Measurements from ENCODE around the gene ZFAND2A. TPM values are rescaled to one million over a fixed set of nuclear protein-coding genes. Genes with fewer than 3 reads are reported as not detected.
"Not testable (repeated sequence)": the region's sequence is repeated elsewhere in the genome, so short reads cannot be mapped to it uniquely, and the experiment has no call there.

Gene ZFAND2A
- total RNA-seq, 1 experiment from 2014 or later, result 51.2 TPM

GRCh38 chr7:1120791-1121190 lies 39.2 kb downstream of the ZFAND2A start:
- Histone ChIP-seq H3K27ac (no peak overlapping the region), H3F3A (ENCODE audit: insufficient read depth, low read depth) (peaks cover 14% of the 10 kb centered on the region), H2AFZ (no peak overlapping the region), H3K36me3 (ENCODE audit: low read depth) (no peaks in the 10 kb centered on the region), H3K4me3 (no peak overlapping the region), H3K9me2 (ENCODE audit: insufficient read depth) (no peaks in the 10 kb centered on the region), H3K4me2 (no peak overlapping the region), H3K79me2 (ENCODE audit: low read depth) (peaks cover 22% of the 10 kb centered on the region), H4K20me1 (ENCODE audit: insufficient read depth) (peaks cover 32% of the 10 kb centered on the region), H3K9me3 (ENCODE audit: insufficient read depth, low read depth) (no peaks in the 10 kb centered on the region), H3K4me1 (replicated peaks; ENCODE audit: insufficient read depth) (no peaks in the 10 kb centered on the region), H3K27me3 (ENCODE audit: insufficient read depth, low read depth) (no peaks in the 10 kb centered on the region)
- ChIA-PET POLR2A (ENCODE audit: unreplicated experiment) (no interaction called here), CTCF (no interaction called here)
- DNase-seq, result no peak
- BruUV-seq (replicated peaks), result no TSS peak
- TF ChIP-seq CTCF (conservative IDR thresholded peaks at IDR 0.05) (no peak), EZH2 (IDR thresholded peaks at IDR 0.05; ENCODE audit: low read depth) (no peak)
- intact Hi-C loops (cut with micrococcal nuclease; ENCODE audit: unreplicated experiment), result no loop called here

- no peaks in the 10 kb centered on the region for H3K27me3 ChIP-seq (ENCODE audit: insufficient read depth, low read depth)
- H3K4me2 ChIP-seq, result no peak overlapping the region
- H2AFZ ChIP-seq, result no peak overlapping the region
- no peaks in the 10 kb centered on the region for H3K4me1 ChIP-seq (replicated peaks; ENCODE audit: insufficient read depth)
- H3K36me3 ChIP-seq (ENCODE audit: low read depth), result no peaks in the 10 kb centered on the region
- H3K4me3 ChIP-seq, result no peak overlapping the region
- H3K9me2 ChIP-seq (ENCODE audit: insufficient read depth), result no peaks in the 10 kb centered on the region
- ChIA-PET POLR2A (ENCODE audit: unreplicated experiment) (no interaction called here), CTCF (no interaction called here)
- no peak overlapping the region for H3K27ac ChIP-seq
- no peaks in the 10 kb centered on the region for H3K9me3 ChIP-seq (ENCODE audit: insufficient read depth, low read depth)
- H3F3A ChIP-seq (ENCODE audit: insufficient read depth, low read depth), result peaks cover 14% of the 10 kb centered on the region
- intact Hi-C loops (cut with micrococcal nuclease; ENCODE audit: unreplicated experiment), result no loop called here
- H4K20me1 ChIP-seq (ENCODE audit: insufficient read depth), result peaks cover 31% of the 10 kb centered on the region
- BruUV-seq (replicated peaks), result no TSS peak
- no peak for TF ChIP-seq EZH2 (IDR thresholded peaks at IDR 0.05; ENCODE audit: low read depth)
- no peak for TF ChIP-seq CTCF (conservative IDR thresholded peaks at IDR 0.05)
- DNase-seq, result no peak
- peaks cover 30% of the 10 kb centered on the region for H3K79me2 ChIP-seq (ENCODE audit: low read depth)
Measured at GRCh38 chr7:1119201-1119600, 40.8 kb downstream of the ZFAND2A start.

- no peak overlapping the region for H3K27ac ChIP-seq
- H3F3A ChIP-seq (ENCODE audit: insufficient read depth, low read depth), result peaks cover 14% of the 10 kb centered on the region
- H3K4me3 ChIP-seq, result no peak overlapping the region
- peaks cover 32% of the 10 kb centered on the region for H4K20me1 ChIP-seq (ENCODE audit: insufficient read depth)
- H3K4me1 ChIP-seq (replicated peaks; ENCODE audit: insufficient read depth), result no peaks in the 10 kb centered on the region
- no peaks in the 10 kb centered on the region for H3K36me3 ChIP-seq (ENCODE audit: low read depth)
- BruUV-seq (replicated peaks), result no TSS peak
- no peaks in the 10 kb centered on the region for H3K9me3 ChIP-seq (ENCODE audit: insufficient read depth, low read depth)
- no peak overlapping the region for H3K4me2 ChIP-seq
- no peaks in the 10 kb centered on the region for H3K9me2 ChIP-seq (ENCODE audit: insufficient read depth)
- no peak for TF ChIP-seq CTCF (conservative IDR thresholded peaks at IDR 0.05)
- no peak for TF ChIP-seq EZH2 (IDR thresholded peaks at IDR 0.05; ENCODE audit: low read depth)
- no peaks in the 10 kb centered on the region for H3K27me3 ChIP-seq (ENCODE audit: insufficient read depth, low read depth)
- intact Hi-C loops (cut with micrococcal nuclease; ENCODE audit: unreplicated experiment), result no loop called here
- no peak overlapping the region for H2AFZ ChIP-seq
- DNase-seq, result no peak
- POLR2A ChIA-PET (ENCODE audit: unreplicated experiment), result no interaction called here
- CTCF ChIA-PET, result no interaction called here
- peaks cover 20% of the 10 kb centered on the region for H3K79me2 ChIP-seq (ENCODE audit: low read depth)
Measured at GRCh38 chr7:1117321-1117928, 42.6 kb downstream of the ZFAND2A start.

GRCh38 chr7:1116383-1117008 lies 43.5 kb downstream of the ZFAND2A start:
- H3K4me2 ChIP-seq; H3K4me1 ChIP-seq (replicated peaks; ENCODE audit: insufficient read depth); DNase-seq; H3K36me3 ChIP-seq (ENCODE audit: low read depth); H3K27me3 ChIP-seq (ENCODE audit: insufficient read depth, low read depth); H3K9me3 ChIP-seq (ENCODE audit: insufficient read depth, low read depth); BruUV-seq (replicated peaks); H3K9me2 ChIP-seq (ENCODE audit: insufficient read depth); intact Hi-C loops (cut with micrococcal nuclease; ENCODE audit: unreplicated experiment); H2AFZ ChIP-seq; POLR2A ChIA-PET (ENCODE audit: unreplicated experiment); H3K27ac ChIP-seq; CTCF ChIA-PET; H3K4me3 ChIP-seq: not testable (repeated sequence)
- Histone ChIP-seq H3F3A (ENCODE audit: insufficient read depth, low read depth) (peaks cover 14% of the 10 kb centered on the region), H3K79me2 (ENCODE audit: low read depth) (peaks cover 20% of the 10 kb centered on the region), H4K20me1 (ENCODE audit: insufficient read depth) (peaks cover 34% of the 10 kb centered on the region)

GRCh38 chr7:1115171-1116045 lies 44.6 kb downstream of the ZFAND2A start:
- H3K9me2 ChIP-seq (ENCODE audit: insufficient read depth); H2AFZ ChIP-seq; H3K27ac ChIP-seq; CTCF ChIA-PET; H3K4me3 ChIP-seq; intact Hi-C loops (cut with micrococcal nuclease; ENCODE audit: unreplicated experiment); H3K27me3 ChIP-seq (ENCODE audit: insufficient read depth, low read depth); H3K36me3 ChIP-seq (ENCODE audit: low read depth); H3K4me1 ChIP-seq (replicated peaks; ENCODE audit: insufficient read depth); H3K9me3 ChIP-seq (ENCODE audit: insufficient read depth, low read depth); BruUV-seq (replicated peaks); H3K4me2 ChIP-seq; DNase-seq: not testable (repeated sequence)
- POLR2A ChIA-PET (ENCODE audit: unreplicated experiment), result interaction anchor here (0.7 kb wide), 1 partner anchor 899 kb away, joined by 6 read pairs; no protein-coding TSS in a partner anchor
- H3F3A ChIP-seq (ENCODE audit: insufficient read depth, low read depth), result peaks cover 11% of the 10 kb centered on the region
- H3K79me2 ChIP-seq (ENCODE audit: low read depth), result peaks cover 20% of the 10 kb centered on the region
- peaks cover 28% of the 10 kb centered on the region for H4K20me1 ChIP-seq (ENCODE audit: insufficient read depth)

All from PC-9 (cell line).